ENCODE results near the gene TMEM132E.

GRCh38 chr17:34635876-34636275, 56.5 kb downstream of the TMEM132E start:
- TF ChIP-seq EZH2 (IDR thresholded peaks at IDR 0.05; ENCODE audit: insufficient read depth, poor library complexity, severe bottlenecking) (no peak), EZH2phosphoT487 (IDR thresholded peaks at IDR 0.05; ENCODE audit: insufficient read depth, low read depth) (no peak)
